Activated CD4-positive, CD25-positive, alpha-beta regulatory T cell treated with anti-CD3 and anti-CD28 coated beads, Interleukin-2, amount 50 U/mL, for 24 hours (primary cell): ENCODE data around the gene MAD1L1.
A peak's percentile ranks its signal among the peaks of the same experiment; 100 is the strongest.

Source experiments
- ATAC-seq, 2 donors: fragments of 150-1000 bp; cut with Tn5 transposase; one replicate each; pipeline ENCODE4 v1.10.0; 2021; ENCODE audit warnings: mild to moderate bottlenecking in 1 of 2, moderate library complexity in 1 of 2

Gene MAD1L1

DNA sequence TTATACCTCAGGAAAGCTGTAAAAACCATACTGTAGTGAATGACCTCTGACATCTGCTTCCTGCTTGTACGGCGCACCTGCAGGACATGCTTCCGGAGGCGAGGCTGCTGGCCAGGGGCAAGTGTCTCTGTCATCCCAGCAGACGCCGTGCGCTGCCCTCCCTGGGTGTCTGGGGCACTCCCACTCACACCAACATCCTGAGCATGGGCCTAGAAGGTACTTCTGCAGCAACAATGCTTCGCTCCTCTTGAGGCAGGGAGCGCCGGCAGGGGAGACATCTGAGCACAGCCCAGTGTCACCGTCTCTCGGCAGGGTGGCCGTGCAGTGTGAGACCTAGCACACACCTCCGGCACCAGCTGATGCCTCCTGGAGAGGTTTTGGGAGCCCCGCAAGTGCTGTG lies 269.2 kb downstream of the MAD1L1 start:
- ATAC-seq = no peak

GRCh38 chr7:1961701-1962276 lies 271.0 kb downstream of the MAD1L1 start:
- peak; percentile 92 to 95 for ATAC-seq

DNA sequence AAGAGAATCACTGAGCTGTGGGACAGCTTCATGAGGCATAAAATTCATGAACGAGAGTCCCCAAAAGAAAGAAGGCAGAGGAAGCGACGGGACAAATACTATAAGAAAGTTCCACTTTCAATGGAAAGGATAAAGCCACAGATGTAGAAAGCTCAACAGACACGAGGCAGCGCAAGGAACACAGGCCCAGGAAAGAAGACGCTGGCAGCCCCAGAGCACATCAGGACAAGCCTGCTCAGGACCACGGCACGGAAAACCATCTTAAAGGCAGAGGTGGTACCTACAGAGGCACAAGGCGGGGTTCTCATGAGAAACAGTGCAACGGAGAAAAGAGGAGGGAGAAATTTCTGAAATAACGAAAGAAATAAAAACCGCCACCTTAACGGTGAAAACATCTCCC lies 273.4 kb downstream of the MAD1L1 start:
- ATAC-seq = no peak

GRCh38 chr7:1957471-1958225 lies 275.1 kb downstream of the MAD1L1 start:
- ATAC-seq = no peak

DNA sequence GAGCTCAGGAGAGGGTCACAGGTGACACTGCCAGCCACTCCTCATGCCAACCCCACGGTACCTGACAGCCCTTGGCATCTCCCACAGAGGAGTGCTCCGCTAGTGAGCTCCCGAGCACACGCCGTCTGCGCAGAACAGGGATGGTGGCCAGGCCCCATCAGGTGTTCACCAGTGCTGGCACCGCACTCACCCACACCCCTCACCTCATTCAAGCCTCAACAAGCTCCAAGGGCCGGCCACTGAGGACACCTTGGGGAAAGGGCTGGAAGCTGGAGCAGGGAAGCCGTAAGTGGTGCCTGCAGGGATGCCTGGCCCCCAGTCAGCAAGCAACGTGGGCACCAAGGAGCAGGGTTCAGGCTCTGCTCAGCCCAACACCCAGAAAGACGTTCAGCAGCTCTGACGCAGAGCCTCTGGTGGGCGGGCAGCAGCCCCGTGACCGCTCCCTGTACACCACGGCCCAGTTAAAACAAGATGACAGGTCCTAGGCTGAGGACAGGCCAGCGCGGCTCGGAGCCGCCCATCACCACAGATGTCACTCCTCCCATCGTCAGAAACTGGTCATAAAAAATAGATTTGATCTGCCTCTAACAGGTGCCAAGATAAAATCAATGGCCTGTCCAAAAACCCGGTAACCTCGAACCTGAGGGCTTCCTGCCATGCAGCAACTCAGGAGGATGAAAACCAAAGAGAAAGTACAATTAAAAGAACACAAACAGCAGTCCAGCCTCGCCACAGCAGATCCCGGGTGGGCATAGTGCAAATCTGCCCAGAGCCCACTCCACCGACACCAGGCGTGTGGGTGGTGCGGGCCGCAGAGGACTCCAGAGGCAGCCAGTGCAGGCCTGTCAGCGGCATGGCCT lies 275.9 kb downstream of the MAD1L1 start:
- ATAC-seq = no peak

GRCh38 chr7:1956141-1956540 lies 276.6 kb downstream of the MAD1L1 start:
- no peak for ATAC-seq

DNA sequence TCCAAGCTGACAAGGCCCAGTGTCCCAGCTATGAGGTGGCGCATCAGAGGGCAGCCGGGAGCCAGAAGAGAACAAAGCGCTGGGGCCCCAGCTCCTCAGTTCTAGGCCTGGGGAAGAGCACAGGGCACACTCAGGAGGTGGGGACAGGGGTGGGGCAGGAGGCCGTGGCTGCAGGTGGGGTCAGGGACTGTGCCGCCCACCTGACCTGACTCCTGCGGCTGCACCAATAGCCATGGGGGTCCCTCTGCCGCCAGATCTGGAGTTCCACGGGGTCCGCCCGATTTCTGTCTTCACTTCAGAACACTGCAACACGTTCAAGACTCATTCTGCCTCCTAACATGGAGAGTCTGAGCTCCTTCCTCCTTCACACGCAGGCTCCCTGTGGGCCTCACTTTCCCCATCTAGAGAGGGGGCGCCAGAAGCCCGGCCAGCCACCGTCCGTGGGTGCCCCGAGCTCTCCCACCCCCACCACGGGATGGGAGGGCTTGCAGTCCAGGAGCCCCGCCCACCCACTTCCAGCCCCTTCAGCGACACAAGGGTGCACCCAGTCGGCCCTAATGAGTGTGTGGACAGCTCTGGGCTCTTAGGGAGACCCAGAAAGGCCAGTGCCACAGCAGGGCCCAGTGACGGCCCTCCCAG lies 278.3 kb downstream of the MAD1L1 start:
- ATAC-seq = no peak

DNA sequence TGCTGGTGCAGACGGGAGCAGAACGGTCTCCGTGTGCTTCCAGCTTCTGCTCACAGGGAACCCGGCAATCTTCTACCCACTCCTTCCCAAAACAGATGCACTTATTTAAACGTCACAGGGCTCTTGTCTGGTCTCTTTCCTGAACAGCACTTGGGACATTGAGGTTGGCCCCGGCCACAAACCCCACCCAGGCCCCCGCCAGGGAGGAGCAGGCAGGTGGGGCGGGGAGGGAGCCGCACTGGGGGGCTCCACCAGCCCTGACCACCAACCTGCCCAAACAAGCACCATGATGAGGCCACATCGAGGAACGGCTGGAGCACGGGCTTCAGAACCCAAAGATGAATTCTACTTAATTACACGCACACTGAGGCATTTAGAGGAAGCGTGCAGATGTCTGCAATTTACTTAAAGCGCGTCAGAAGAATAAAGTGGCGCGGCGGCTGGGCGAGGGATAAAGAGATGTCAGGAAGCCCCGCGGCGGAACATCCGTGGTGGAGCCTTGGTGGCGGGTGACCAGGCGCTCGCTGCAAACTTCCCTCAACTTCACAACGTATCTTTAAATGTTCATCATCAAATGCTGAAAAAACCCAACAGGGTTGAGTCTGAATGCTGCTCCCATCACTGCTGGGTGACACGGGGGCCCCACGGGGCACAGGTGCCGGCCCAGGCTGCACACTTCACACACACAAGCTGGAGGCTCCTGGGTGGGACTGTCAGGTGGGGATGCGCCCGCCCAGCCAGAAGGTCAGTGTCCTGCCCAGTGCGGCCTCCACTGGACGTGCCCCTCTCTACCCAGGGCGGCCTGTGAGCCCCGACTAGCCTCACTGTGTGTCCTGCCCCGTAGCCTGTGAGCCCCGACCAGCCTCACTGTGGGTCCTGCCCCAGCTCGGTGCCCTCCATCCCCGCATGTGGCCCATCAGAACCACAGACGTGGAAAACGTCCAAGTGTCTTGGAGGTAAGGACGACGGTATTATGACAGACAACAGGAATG lies 279.2 kb downstream of the MAD1L1 start:
- ATAC-seq = no peak

DNA sequence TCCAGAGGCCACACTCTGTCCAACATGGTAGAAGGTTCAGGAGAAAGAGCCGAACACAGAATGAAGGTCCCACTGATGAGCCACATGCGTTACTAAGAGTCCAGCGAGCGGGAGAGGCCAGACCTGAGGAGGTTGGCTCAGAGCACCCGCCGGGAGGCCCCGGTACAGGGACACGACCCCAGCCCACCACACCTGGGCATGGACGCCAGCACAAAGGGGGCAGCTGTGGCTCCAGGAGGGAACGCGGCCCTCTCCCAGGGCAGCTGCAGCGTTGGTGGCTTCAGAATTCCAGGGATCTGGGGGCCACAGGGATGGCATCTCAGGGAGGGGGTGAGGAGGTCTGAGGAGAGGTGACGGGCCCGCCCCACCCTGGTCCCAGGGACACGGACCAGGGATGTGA lies 280.0 kb downstream of the MAD1L1 start:
- no peak for ATAC-seq

- no peak for ATAC-seq
Measured at GRCh38 chr7:1952169-1952760, 280.5 kb downstream of the MAD1L1 start.

GRCh38 chr7:1951600-1951999 lies 281.1 kb downstream of the MAD1L1 start:
- ATAC-seq = no peak

- ATAC-seq = peak in 1 of 2 donors; percentile 74
Measured at GRCh38 chr7:1951159-1951536, 281.6 kb downstream of the MAD1L1 start.

DNA sequence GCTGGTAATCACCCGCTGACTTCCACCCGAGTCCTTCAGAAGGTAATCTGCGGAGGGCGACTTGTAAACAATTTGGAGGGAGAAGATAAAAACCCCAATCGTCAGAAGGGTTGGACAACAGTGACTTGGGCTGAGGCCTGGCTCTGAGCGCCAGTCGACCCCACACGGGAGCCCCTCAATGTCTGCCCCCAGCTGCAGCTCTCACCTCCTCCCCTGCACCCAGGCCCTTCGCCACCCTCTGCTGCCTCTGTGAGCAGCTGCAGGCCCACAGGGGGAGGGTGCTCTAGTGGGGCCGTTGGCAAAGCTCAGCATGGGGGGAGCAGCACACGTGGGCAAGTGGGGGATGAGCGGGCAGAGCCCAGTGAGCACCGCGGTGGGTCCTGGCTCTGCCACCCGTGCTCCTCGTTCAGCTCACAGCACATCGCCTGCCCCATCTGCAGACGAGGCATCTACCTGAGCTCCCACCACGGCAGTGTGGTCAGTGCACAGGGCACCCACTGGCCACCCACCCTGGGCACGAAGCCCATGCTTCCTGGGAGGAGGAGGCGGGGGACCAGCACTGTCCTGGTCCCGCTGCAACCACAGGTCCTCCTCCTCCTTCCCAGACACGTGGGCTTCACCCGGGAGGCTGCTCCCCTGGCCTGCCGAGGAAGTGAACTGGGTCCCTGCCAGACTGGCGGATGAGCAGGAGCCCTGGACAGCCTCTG lies 282.1 kb downstream of the MAD1L1 start:
- no peak for ATAC-seq

GRCh38 chr7:1950066-1950451 lies 282.7 kb downstream of the MAD1L1 start:
- no peak for ATAC-seq

DNA sequence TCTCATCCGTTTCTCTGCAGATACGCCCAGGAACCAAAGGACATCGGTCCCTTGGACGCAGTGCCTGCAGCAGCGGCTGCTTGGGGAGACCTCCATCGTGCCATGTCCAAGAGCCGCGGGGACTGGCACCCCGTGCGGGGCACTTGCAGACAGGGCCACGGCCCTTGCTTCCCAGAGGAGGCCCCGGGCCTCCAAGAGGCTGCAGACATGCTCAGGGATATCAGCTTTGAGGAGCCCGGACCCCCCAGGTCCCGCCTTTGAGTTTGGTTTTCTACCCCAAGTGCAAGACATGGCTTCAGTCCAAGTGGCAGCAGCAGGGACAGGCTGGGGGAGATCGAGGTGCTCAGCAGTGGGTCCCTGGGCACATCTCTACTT lies 283.1 kb downstream of the MAD1L1 start:
- ATAC-seq = no peak

DNA sequence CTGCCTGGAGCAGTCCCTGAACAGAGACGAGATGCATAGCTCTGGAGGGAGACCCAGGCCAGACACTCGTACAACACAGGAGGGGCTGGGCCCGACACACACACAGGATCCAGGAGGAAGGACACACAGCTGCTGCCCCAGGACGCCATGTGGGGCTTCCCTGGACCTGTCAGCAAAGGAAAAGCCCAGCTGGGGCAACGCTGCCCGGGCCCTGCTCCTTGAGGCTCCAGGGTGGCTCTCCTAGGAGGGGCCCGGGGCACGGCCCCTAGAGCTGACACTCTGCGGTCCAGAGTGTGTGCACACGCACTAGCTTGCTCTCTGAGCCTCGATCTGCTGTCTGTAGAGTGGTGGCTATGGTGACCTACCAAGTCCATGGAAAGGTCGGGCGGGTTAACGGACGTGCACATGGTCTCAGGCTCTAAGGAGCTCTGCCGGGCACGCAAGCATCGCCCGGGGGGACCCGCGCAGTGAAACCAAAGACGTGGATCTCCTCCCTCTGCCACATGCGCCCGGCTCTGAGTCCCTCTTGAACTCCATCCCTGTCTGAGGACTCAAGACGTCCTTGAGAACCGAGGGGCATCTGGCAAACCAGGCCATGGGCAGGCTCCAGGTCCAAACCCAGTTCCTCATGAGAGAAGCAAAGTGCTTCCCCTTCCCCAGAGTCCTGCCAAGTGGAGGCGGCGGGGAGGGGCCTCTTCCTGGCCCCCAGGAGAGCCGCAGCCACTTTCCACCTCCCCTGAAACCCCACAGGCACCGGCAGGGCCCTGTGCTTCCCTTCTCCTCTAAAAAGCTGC lies 283.7 kb downstream of the MAD1L1 start:
- ATAC-seq = no peak

GRCh38 chr7:1948301-1948796 lies 284.4 kb downstream of the MAD1L1 start:
- no peak for ATAC-seq

GRCh38 chr7:1947586-1948217 lies 285.0 kb downstream of the MAD1L1 start:
- no peak for ATAC-seq

- no peak for ATAC-seq
Measured at GRCh38 chr7:1946773-1947450, 285.8 kb downstream of the MAD1L1 start.
